HT1080 (cell line): ENCODE measurements around the gene HEPH. TPM values are rescaled to one million over a fixed set of nuclear protein-coding genes. Genes with fewer than 3 reads are reported as not detected.
A peak's percentile ranks its signal among the peaks of the same experiment; 100 is the strongest.
"Not testable (repeated sequence)": the region's sequence is repeated elsewhere in the genome, so short reads cannot be mapped to it uniquely, and the experiment has no call there.

ENCODE experiments used
- DNase-seq: peaks from one replicate; pipeline ENCODE4 v3.0.0-alpha.2; 2015; ENCODE audit warnings: low read depth
- polyA plus RNA-seq, 2 experiments: library from polyadenylated mRNA; depleted of rRNA; stranded (reverse); fragments of >200 nt; gene quantifications; 2 replicates each; pipeline ENCODE4 v1.2.3, GENCODE V29; 2015
- total RNA-seq: library from RNA; depleted of rRNA; stranded (reverse); fragments of >200 nt; shearing (Covaris generic); gene quantifications from 2 replicates; pipeline ENCODE4 v1.2.3, GENCODE V29; 2014; rRNA removed

The HEPH gene, protein sequence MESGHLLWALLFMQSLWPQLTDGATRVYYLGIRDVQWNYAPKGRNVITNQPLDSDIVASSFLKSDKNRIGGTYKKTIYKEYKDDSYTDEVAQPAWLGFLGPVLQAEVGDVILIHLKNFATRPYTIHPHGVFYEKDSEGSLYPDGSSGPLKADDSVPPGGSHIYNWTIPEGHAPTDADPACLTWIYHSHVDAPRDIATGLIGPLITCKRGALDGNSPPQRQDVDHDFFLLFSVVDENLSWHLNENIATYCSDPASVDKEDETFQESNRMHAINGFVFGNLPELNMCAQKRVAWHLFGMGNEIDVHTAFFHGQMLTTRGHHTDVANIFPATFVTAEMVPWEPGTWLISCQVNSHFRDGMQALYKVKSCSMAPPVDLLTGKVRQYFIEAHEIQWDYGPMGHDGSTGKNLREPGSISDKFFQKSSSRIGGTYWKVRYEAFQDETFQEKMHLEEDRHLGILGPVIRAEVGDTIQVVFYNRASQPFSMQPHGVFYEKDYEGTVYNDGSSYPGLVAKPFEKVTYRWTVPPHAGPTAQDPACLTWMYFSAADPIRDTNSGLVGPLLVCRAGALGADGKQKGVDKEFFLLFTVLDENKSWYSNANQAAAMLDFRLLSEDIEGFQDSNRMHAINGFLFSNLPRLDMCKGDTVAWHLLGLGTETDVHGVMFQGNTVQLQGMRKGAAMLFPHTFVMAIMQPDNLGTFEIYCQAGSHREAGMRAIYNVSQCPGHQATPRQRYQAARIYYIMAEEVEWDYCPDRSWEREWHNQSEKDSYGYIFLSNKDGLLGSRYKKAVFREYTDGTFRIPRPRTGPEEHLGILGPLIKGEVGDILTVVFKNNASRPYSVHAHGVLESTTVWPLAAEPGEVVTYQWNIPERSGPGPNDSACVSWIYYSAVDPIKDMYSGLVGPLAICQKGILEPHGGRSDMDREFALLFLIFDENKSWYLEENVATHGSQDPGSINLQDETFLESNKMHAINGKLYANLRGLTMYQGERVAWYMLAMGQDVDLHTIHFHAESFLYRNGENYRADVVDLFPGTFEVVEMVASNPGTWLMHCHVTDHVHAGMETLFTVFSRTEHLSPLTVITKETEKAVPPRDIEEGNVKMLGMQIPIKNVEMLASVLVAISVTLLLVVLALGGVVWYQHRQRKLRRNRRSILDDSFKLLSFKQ
- 2.7 and 3.2 TPM in 2 replicates for total RNA-seq
- polyA plus RNA-seq (2015; cell fraction: cytosol; rRNA removed): 0.13 and 0.57 TPM in 2 replicates
- 0.80 and 1.9 TPM in 2 replicates for polyA plus RNA-seq (2015; cell fraction: nucleus; rRNA removed)

DNA sequence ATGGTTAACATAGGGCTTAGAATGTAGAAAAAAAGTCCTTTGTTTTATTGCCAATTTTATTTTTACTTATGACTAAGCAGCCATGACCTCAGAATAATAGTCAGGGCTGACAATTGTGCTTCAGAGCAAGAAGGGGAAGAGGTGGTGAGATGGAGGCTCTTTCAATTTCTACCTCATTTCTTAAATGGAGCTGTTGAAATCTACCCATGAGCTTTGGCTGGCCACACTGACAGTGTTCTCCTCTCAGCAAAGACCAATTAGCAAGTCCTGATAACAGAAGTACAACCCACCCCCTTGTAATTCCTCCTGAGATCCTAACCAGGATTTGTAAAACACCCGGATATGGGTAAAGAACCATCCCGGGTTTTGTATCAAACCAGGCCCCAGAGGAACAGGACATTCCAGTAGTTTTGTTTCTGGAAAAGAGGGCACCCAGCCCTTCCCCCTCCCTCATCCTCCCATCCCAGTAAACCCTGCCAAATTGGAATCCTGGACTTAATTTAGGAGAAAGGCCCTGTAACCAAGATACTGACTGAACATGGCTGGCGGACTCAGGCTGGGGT is at the start of gene HEPH:
TSS of gene HEPH (plus strand) at position 399 of the 563 bp plus-strand sequence. CDS start 6,324 bp downstream, outside the sequence.
- DNase-seq: peak; percentile 20

DNA sequence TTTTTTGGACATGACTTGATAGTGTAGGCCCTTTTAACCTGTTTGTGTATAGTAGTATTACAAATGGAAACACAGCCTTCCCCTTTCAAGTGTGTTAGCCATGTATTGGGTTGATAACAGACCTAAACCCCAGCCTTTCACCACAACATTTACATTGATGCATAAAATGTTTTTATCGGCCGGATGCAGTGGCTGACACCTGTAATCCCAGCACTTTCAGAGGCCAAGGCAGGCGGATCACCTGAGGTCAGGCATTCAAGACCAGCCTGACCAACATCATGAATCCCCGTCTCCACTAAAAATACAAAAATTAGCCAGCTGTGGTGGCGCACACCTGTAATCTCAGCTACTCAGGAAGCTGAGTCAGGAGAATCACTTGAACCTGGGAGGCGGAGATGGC is 45.3 kb upstream of the HEPH start:
- not testable (repeated sequence) for DNase-seq

DNA sequence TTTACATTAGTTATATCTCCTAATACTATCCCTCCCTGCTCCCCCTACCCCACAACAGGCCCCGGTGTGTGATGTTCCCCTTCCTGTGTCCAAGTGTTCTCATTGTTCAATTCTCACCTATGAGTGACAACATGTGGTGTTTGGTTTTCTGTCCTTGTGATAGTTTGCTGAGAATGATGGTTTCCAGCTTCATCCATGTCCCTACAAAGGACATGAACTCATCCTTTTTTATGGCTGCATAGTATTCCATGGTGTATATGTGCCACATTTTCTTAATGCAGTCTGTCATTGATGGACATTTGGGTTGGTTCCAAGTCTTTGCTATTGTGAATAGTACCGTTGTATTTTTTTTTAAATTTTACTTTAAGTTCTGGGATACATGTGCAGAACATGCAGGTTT is 42.7 kb upstream of the HEPH start:
- not testable (repeated sequence) for DNase-seq

DNA sequence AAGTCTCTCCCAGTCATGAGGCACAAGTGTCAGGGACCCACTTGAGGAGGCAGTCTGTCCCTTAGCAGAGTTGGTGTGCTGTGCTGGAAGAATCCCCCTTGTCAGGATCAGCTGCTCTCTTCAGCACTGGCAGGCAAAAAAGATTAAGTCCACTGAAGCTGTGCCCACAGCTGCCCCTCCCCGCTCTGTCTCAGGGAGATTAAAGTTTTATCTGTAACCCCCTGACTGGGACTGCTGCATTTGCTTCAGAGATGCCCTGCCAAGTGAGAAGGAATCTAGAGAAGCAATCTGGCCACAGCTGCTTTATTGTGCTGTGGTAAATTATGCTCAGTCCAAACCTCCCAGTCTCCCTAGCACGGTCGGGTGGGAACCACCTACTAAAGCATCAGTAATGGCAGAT is 37.4 kb upstream of the HEPH start:
- no peak for DNase-seq

DNA sequence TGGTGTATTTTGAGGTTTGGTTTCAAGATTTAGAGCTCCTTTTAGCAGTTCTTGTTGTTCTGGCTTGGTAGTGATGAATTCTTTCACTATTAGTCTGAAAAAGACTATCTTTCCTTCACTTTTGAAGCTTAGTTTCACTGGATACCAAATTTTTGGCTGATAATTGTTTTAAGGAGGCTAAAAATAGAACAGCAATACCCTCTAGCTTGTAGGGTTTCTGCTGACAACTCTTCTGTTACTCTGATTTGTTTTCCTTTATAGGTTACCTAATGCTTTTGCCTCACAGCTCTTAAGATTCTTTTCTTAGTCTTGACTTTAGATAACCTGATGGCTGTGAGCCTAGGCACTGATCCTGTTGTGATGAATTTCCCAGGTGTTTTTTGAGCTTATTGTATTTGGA is 33.6 kb upstream of the HEPH start:
- no peak for DNase-seq

DNA sequence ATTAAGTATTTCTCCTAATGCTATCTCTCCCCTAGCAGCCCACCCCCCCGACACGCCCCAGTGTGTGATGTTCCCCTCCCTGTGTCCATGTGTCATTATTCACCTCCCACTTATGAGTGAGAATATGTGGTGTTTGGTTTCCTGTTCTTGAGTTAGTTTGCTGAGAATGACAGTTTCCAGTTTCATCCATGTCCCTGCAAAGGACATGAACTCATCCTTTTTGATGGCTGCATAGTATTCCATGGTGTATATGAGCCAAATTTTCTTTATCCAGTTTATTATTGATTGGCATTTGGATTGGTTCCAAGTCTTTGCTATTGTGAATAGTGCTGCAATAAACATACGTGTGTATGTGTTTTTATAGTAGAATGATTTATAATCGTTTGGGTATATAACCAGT is 28.8 kb upstream of the HEPH start:
- not testable (repeated sequence) for DNase-seq

DNA sequence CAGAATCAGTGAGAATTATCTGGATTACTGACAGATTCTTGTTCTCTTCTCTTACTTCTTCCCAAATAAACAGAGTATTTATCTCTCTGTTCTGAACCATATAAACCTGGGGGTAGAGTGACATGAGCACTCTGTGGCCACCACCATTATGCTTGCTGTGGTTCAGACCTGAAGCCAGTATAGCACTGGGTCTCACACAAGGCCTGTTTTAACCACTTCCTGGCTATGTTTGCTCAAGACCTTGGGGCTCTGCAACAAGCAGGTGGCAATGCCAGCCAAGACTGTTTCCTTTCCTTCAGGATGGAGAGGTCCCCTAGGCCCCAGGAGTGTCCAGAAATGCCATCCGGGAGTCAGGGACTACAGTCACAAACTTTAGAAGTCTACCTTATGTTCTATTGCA is 21.7 kb upstream of the HEPH start:
- no peak for DNase-seq

DNA sequence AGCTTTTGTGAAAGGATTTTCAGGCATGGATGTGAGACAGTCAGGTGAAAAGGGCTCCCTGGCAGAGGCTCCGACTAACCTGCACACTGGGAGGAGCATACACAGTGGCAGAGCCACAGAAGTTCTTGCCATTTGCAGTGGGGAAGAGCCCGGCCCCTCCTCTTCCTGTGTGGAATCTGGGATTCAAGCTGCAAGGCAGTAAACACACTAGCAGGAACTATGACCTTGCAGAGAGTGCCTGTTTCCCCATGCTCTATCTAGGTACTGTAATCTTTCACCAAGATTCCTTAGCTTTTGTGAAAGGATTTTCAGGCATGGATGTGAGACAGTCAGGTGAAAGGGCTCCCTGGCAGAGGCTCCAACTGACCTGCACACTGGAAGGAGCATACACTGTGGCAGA is 19.8 kb upstream of the HEPH start:
- no peak for DNase-seq

DNA sequence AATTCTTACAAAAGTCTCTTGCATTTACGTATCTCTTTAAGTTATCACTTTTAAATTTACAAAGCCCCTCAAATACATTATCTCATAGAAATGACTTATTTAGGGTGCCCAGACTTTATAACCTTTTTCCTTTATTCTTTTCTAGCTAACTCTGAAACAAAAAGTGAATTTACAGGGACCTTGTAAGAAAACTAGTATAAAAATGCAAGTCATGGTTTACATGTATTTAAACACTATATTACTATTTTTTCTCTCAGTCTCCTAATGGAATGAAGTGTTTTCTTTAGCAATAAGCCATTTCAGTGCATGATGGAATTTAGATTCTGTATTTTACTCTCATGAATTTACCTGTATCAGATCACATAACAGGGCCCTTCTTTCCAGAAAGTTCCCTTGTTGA is 14.5 kb upstream of the HEPH start:
- DNase-seq: no peak

DNA sequence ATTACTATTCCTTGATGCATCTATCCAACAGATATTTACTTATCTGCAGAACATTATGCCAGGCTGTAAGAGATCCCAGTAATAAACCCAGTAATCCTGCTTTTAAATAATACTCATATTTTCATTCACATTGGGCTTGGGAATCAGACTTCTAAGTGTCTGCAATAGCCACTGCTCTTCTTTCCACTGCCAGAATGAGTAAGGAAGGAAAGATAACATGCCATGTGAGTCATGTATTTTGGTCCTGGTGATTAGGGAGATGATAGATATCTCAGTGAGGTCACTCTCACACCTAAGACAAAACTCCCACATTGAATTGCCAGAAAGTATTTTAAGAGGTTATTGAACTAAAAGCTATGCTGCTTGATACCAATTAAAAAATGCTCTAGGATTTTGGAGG is 13.9 kb upstream of the HEPH start:
- DNase-seq: no peak

DNA sequence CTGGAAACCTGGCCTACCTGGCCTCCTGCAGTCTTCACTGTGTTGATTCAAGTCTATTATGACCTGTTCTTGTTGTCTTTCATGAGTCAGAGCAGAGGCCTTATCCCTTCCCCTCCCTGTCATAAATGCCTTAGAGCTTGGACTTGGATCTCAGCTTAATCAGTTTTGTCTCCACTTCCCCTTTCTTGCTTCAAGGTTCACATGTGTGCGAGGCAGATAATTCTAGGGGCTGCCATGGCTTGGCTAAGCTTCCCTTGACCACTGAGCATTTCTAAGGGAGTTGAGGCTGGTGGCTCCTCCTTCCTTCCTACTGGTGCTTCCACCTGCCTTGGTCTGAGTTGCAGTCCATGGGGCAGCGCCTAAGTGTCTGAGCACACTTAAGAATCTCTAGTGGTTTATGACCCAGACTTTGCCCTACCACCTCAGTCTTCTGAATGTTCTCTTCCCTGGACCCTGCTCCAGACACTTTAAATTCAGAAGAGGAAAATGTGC is 1.7 kb upstream of the HEPH start:
- DNase-seq: no peak

DNA sequence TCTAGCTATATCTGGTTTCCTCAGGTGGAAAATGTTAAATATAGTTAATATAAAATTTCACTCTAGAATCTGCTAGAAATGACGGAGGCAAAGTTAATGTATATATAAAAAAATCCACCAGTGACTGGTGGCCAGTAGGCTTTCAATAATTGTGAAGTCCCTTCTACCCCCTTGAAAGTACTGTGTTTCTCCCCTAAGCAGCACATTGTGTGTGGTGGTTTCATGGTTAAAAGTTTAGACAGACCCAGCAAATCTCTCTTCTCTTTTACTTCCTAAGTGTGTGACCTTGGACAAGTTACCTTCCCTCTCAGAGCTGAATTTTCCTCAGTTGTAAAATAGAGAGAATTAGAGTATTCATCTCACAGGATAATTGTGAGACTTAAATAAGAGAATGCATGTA is 600 bp upstream of the HEPH start:
- DNase-seq: no peak

DNA sequence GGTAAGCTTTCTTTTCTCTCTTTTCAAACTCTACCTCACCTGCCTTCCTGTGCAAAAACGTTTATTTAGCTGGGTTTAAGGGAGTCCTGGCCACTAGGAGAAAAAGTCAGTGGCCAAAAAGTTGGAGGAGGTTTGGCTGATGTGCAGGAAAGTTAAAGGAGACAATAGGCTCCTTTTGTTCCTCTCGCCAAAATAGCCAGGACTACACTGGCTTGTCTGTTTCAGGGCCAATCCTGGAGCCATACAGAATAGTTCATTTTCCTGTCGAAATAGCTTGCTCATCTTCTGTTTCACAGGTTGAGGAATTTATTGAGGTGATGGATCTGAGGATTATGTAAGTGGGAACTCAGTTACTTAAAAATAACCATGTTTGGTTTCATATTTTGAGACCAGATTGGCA is 423 bp downstream of the HEPH start:
- DNase-seq: no peak

DNA sequence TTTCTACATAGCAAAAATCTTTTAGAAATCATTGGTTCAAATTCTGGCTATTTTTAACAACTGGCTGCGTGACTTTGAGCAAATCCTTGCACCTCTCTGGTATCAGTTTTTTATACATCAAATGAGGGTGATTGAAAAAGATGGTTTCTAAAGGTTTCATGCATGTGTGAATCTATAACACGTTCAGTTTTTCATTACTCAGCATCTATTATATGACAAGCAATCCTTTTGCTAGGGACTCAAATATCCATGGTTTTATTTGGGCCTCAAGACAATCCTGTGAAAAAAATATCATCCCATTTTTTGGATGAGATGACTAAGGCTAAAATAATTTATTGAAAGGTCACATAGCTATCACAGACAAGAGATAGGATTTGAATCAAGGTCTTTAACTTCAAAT is 884 bp downstream of the HEPH start:
- DNase-seq: no peak

DNA sequence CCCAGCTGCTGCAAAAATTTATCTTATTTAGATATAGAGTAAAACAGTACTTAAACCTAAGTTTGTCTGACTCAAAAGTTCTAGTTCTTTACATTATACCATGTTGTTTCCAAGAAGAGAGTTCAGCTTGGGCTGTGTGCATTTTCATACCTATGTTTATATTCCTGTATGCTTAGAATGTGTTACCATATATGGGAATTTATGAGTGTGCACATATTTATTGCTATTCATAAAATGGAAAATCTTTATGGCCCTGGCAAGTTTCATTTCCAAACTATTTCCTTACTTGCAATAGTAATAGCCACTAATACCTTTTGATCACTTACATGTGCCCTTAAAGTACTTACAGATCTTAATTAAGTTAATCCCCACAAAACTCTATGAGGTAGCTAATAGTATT is 2.6 kb downstream of the HEPH start:
- no peak for DNase-seq

DNA sequence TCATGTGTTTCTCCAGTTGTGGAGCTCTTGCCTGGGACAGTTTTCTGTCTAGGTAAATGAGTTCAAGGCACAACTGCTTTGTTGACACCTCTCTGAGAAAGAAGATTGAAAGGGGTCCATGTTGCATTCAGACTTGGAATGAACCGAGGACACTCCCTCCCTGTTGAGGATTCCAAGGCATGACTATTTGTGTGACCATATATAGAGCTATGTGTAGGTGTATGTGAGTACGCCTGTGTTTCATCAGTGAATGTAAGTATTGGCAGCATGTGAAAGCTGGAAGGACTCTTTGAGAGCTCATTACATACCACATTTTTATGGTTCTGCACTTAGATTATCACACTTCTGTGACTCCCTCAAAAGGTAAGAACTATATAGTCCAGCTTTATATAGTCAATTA is 3.4 kb downstream of the HEPH start:
- no peak for DNase-seq

DNA sequence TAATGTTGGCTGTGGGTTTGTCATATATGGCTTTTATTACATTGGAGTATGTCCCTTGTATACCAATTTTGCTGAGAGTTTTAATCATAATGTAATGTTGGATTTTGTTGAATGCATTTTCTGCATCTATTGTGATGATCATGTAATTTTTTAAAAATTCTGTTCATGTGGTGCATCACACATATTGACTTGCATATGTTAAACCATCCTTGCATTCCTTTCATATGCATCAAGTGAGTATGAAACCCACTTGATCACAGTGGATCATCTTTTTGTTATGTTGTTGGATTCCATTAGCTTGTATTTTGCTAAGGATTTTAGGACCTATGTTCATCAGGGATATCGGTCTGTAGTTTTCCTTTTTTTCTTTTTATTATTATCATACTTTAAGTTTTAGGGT is 12.1 kb downstream of the HEPH start:
- DNase-seq: no peak

DNA sequence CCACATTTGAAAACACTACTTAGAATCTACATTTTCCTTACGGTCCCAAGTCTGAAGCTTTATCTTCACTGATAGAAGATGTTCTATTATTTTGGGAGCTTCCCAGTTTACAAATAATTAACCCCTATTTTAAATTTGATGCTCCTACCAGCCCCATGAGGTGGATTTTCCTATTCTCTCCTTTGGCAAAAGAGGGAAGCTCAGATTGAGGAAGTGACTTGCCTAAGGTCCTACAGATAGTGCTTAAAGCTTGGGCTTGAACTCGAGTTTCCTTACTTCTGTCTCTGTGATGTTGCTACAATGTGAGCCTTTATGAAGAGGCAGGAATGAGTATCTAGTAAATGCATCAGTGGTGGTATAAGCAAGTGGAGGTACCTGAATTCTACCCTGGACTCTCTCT is 27.5 kb downstream of the HEPH start:
- DNase-seq: no peak

DNA sequence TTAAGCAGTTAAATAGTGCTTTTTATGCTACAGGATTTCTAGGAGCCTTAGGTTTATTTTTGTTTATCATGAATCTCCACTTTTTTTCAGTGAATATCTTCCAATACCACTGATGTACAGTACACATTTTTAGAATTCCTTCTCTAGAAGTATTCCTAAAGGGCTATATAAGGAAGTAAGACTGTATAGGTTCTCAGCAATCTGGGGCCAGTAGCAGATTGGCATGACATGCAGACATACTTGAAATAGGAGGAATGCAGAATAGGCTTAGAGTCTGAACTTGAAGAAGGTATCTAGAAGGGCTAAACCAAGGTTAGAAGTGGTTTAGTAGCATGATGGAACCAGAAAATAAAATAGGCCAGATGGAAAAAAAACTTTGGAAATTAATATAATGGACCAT is 29.8 kb downstream of the HEPH start:
- DNase-seq: no peak

DNA sequence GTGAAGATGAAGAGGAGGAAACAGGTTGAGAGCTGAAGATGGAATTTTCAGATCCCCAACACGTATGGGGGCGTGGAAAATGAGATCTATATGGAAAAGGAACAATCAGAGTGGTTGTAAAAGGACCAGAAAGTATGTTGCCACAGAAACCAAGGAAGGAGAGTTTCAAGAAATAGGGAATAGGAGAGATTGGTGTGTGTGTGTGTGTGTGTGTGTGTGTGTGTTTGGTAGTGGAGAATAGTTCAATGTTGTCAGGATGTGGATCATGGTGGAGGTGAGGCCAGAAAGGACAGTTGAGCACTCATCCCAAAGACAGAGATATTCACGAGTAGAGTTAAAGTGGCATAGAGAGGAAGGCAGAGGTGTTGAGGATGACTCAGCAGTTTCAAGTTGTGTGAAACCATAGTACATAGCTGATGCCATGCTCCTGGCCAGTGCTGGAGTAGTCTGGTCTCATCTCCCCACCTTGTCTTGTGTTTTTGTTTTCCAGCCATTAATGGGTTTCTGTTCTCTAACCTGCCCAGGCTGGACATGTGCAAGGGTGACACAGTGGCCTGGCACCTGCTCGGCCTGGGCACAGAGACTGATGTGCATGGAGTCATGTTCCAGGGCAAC is 36.1 kb downstream of the HEPH start:
- no peak for DNase-seq
